ENCODE results near the gene PITPNM1.
A peak's percentile ranks its signal among the peaks of the same experiment; 100 is the strongest.
"Not testable (repeated sequence)": the region's sequence is repeated elsewhere in the genome, so short reads cannot be mapped to it uniquely, and the experiment has no call there.

Gene PITPNM1

DNA sequence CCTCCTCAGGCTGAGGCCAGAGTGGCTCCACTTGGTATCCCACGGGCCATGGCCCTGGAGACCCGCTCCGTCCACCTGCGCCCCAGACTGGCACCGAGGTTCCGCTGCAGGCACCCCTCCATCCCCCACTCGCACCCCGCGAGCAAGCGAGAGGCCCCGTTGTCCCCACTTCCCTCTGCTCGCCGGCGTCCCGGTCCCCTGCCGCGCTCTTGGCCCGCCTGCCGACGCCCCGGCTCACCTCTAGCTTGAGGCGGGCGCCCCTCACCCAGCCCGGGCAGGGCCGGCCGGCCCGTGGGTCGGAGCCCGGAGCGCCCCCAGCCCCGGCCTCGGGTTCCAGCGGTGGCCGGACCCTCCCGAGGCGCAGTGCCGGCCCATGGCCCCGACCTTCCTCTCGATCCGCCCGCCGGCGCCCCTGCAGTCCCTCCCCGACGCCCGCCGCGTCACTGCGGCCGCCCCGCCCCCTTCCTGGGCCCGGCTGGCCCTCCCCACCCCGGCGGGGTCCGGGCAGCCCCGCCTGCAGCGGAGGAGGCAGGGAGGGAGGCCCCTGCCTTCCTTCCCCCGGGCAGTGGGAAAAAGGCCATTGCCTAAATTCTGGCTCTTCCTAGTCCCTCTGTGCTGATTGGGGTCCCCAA is at the start of gene PITPNM1:
Gene PITPNM1 (minus strand): TSS at position 414 of the 632 bp plus-strand sequence. CDS start 1,183 bp downstream, outside the sequence.
- DNase-seq (ENCODE audit: low spot score), result no peak

DNA sequence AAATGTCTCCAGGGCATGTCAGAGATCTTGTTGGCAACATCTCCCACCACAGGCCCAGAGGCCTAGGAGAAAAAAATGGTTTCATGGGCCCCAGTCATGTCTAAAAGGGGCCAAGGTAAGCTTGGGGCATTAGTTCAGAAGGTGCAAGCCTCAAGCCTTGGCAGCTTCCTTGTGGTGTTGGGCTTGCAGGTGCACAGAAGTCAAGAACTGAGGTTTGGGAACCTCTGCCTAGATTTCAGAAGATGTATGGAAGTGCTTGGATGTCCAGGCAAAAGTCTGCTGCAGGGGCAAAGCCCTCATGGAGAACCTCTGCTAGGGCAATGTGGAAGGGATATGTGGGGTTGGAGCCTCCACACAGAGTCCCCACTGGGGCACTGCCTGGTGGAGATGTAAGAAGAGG is 46.5 kb upstream of the PITPNM1 start:
- not testable (repeated sequence) for DNase-seq (ENCODE audit: low spot score)

DNA sequence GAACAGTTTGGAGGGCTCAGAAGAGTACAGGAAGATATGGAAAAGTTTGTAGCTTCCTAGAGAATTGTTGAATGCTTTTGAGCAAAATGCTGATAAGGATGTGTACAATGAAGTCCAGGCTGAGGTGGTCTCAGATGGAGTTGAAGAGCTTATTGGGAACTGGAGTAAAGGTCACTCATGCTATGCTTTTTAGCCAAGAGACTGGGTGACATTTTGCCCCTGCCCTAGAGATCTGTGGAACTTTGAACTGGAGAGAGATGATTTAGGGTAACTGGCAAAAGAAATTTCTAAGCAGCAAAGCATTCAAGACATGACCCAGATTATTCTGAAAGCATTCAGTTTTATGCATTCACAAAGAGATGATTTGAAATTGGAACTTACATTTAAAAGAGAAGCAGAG is 46.0 kb upstream of the PITPNM1 start:
- DNase-seq (ENCODE audit: low spot score), result no peak

DNA sequence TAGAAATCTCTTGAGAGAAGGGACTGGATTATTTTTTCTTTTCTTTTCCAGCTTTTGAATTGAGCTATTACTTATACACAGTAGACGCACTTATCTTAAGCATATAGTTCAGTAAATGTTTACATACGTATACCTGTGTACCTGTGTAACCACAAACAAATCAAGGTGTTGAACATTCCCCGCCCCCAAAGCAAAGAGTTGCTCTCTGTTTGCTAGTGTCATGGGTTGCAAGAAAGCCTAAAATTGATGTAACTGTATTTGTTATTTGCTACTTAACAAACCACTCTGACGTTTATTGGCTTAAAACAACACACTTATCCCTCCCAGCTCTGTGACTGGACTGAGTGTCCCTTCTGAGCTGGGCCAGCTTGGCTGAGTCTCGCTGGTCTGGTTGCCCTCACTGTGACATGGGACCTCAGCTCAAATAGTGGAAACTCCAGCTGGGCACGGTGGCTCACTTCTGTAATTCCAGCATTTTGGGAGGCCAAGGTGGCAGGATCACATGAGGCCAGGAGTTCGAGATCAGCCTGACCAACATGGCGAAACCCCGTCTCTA is 43.5 kb upstream of the PITPNM1 start:
- DNase-seq (ENCODE audit: low spot score), result no peak

DNA sequence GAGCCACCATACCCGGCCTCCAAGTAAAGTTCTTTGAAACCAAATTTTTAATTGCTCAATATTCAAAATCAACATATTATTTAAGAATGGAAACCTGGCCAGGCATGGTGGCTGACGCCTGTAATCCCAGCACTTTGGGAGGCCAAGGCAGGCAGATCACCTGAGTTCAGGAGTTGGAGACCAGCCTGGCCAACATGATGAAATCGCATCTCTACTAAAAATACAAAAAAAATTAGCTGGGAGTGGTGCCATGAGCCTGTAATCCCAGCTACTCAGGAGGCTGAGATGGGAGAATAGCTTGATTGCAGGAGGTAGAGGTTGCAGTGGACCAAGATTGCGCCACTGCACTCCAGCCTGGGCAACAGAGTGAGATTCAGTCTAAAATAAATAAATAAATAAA is 42.9 kb upstream of the PITPNM1 start:
- DNase-seq (ENCODE audit: low spot score), result not testable (repeated sequence)

DNA sequence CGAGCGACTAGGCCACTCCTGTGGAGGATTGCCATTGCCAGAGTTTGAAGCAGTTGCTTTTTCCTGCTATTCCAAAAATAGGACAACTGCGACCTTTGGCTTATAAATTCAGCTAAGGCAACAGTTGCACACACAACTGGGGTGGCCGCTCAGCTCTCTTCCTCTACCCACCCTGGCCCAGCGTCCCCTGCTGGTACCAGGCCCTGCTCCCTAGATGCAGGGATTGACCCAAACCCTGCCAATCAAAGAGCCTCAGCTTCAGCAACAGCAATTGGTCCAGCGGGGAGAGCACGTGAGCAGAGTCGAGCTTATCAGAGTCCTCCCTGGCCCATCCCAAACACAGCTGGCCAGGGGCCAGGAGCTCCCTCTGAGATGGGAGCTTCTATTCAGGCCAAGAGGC is 40.1 kb upstream of the PITPNM1 start:
- DNase-seq (ENCODE audit: low spot score), result peak; percentile 57

DNA sequence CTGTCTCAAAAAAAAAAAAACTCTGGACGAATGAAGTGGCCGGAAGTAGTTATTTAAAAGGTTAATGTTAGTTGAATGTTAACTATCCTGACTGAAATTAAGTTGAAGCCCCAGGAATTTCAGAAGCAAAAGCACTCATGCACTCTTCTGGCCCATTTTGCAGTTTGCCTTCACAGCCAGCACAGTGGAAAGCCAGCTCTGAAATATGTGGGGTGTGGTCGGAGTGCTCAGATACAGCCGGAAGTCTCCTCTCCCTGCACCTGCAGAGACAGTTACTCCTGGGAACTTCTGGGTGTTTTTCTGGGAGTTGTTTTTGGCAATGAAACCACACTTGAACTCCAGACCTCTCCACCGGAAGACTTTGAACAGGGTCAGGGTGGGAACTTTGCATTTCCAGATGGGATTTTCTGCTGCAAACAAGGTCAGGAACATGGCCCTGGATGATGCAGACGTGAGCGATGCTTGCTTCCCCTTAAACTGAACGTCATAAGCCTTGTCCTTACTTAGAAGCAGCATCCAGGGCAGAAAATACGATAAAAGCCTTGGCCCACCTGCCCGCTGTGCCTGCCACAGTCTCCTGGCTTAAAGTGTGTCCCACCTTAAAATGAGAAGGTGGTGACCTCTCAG is 39.6 kb upstream of the PITPNM1 start:
- DNase-seq (ENCODE audit: low spot score), result no peak

DNA sequence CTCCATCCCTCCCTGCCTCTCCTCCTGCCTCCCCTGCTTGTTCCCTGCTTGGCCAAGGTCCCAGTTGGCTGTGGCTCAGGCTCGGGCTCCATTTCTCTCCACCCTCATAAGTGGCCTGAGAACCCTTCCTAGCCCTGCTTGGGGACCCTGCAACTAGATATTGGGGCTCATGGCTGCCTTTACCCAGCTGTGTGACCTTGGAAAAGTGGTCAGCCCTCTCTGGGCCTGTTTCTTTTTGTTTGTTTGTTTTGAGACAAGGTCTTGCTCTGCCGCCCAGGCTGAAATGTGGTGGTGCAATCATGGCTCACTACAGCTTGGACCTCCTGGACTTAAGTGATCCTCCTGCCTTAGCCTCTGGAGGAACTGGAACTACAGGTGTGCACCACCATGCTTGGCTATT is 38.4 kb upstream of the PITPNM1 start:
- DNase-seq (ENCODE audit: low spot score), result no peak

DNA sequence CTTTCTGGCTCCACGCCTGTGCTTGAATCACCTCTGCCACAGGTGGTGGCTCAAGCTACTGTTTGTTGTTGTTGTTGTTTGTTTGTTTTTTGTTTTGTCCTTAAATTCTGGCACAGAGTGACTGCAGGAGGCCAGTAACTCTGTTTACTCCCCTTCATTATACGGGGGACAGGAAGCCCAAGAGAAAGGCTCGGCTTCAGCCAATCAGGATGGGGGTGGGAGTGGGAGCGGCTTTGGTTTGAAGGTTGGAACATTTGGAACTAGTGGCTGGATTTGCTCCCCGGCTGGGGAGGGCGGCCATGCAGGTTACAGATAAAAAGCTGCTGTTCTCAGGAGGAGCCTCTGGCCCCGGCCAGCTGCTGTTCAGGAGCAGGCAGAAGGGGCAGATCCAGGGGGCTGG is 37.8 kb upstream of the PITPNM1 start:
- DNase-seq (ENCODE audit: low spot score), result no peak

DNA sequence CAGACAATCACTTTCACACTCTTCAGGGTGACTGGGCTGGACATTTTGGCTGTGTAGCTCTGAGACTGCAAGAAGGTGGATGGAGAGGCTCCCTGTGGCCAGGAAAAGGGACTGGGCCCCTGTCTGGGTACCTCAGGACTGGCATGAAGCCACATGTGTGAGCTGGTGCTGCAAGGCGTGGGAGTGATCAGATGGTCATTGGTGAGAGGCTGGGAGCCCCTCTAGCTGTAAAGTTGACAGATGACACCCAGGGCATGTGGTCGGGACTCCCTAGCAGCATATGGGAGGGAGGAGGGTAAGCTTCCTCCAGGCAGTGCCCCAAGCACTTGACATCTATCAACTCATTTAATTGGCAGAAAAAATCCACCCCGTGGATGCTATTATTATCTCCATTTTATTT is 37.0 kb upstream of the PITPNM1 start:
- DNase-seq (ENCODE audit: low spot score), result no peak

DNA sequence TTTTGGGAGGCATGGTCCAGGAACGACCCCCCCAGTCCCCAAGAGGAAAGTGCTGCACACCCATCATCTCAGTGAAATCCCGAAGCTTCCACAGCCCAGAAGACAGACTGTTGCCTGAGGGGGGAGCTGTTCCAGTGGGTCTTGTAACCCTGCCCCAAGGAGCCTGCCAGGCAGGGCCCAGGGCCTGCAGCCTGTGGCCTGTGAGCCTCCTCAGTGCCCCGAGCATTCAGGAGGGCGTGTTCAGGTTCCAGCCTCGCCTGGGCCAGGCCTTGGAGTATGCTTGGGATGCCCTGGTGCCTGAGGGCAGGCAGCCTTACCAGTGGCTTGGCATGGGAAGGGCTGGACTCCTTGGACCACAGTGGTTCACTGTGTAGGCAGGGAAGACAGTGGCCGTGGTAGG is 36.0 kb upstream of the PITPNM1 start:
- DNase-seq (ENCODE audit: low spot score), result no peak

DNA sequence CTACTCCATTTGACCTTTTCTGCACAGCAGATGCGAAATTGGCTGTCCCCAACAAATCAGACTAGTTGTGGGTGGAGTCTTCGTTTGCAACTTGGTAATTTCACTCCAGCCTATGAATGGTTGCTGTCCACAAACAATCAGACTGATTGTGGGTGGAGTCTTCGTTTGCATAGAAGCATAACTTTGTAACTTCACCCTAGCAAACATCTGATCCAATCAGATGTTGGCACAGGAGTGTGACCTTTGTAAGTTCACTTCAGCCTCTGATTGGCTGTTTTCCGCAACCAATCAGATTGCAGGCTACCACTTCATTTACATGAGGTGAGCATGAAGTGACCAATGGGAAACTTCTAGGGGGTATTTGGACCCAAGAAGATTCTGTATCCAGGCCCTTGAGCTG is 34.4 kb upstream of the PITPNM1 start:
- DNase-seq (ENCODE audit: low spot score), result no peak

DNA sequence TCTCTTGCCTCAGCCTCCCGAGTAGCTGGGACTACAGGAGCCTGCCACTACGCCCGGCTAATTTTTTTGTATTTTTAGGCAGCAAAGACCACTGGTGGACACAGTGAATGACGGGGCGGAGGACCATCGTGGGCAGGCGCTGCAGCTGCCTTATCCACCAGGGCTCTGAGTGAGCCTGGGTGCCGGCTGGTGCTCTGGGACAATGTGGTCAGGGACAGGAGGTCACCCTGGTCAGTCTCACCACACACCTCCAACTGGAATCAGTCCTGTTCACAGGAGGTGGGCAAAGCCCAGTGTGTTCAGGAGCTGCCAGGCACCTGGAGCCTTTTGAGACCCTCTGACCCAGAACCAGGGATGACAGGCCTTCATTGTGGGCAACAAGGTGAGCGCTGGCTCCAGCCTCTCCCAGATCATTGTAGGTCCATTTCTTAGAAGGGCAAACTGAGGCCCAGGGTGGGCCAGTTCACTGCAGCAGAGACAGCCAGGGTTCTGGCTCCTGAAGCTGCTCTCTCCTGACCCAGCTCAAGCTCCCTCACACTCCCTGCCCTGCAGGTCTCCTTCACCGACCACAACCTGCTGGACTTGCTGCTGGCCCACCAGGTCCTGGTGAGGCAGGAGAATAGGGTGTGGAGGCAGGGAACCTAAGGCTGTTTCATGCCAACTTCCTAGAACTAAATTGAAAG is 33.8 kb upstream of the PITPNM1 start:
- no peak for DNase-seq (ENCODE audit: low spot score)

DNA sequence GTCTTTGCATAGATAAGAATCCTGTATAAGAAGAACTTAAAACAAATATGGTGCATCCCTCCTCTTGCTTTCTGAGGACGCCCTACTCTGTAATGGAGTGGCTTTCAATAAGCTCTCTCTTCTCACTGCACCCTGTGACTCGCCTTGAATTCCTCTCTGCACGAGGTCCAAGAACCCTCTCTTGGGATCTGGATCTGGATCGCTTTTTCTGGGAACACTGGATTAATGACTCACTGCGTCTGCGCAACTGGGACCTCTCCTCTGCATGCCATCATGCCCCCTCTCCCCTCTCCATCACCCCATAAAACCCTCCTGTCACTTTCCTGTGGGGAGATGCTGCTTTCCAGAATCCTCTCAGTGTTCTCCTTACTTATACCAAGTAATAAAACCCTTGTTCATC is 33.1 kb upstream of the PITPNM1 start:
- no peak for DNase-seq (ENCODE audit: low spot score)

DNA sequence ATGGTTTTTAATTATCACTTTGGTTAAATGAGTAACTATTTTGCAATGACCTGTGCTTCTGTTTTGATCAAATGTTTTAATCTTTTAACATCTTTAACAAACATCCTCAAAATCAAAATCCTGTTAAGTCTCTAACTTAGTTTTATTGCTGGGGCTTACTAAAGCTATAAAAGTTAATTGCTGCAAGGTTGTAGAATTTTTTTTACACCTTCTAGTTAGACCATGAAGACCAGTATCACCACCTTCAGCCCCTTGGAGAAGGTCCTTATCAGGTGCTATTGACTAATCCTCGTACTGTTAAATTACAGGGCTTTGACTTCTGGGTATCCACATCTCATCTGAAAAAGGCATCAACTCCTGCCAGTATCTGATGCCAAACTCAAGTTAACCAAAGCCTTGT is 30.4 kb upstream of the PITPNM1 start:
- DNase-seq (ENCODE audit: low spot score), result no peak

DNA sequence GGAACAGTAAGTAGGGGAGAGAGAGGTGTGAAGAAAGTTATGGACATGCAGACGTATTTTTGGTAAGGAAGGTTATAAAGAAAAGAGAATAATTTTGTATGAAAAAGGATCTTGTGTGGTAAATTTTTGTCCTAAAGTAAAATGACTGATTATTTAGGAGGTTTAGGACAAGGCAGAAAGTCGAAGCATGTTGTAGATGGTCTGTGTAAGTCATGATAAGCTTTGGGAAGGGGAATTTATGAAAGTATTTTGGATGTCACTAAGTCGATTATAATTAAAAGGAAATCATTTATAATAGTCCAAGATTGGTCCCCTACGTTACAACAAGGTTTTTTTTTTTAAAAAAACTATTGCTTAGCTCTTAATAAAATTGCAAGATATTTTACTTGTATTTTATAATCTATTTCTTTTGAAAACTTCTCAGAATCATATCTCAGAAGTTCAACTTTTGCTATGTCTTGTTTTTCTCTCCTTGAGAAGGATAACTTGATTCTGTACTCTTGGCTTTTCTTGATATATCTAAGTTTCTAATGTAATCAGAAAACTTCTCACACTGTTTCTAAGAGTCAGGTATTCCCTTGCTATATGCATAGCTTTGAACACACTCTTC is 29.0 kb upstream of the PITPNM1 start:
- no peak for DNase-seq (ENCODE audit: low spot score)

DNA sequence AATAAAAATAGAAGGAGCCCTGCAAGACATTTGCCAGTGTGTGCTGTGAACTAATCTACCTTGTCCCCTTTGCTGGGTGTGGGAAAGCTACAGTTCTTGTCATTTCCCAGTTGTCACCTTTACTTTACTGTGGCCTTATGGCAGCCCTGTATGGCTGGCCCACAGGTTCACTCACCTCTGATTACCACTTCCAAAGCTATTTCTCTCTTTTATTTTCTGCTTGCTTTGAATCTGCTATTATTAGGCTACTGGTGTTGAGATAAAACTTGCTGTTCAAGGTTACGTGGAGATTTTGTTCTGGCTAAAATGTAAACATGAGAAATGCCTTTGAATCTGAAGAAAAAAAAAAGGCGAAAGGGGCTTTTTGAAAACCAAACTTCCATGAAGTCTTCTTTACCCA is 27.7 kb upstream of the PITPNM1 start:
- DNase-seq (ENCODE audit: low spot score), result no peak

DNA sequence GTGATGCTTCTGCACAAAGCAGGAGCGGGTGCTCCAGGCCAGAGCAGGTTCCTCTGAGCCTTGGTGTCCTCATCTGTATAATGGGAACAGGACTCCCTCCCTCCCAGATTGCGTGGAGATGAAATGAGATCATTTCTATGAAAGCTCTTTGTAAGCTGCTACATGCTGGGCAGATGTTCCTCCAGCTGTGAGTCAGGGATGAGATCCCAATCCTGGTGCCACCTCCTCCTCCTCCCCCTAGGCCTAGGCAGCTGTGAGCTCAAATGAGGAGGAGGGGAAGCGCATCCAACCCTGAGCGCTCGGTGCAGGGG is 25.1 kb upstream of the PITPNM1 start:
- no peak for DNase-seq (ENCODE audit: low spot score)

DNA sequence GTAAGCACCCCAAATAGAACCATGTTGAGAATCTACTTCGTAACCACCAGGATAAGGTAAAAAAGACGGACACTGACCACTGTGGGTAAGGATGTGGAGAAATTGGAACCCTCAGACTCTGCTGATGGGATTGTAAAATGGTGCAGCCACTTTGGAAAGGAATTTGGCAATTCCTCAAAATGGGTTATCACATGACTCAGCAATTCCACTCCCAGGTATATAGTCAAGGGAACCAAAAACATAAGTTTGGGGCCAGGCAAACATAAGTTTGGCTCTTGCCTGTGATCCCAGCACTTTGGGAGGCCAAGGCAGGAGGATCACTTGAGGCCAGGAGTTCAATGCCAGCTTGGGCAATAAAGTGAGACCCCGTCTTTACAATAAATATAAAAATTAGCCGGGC is 23.2 kb upstream of the PITPNM1 start:
- DNase-seq (ENCODE audit: low spot score), result no peak

DNA sequence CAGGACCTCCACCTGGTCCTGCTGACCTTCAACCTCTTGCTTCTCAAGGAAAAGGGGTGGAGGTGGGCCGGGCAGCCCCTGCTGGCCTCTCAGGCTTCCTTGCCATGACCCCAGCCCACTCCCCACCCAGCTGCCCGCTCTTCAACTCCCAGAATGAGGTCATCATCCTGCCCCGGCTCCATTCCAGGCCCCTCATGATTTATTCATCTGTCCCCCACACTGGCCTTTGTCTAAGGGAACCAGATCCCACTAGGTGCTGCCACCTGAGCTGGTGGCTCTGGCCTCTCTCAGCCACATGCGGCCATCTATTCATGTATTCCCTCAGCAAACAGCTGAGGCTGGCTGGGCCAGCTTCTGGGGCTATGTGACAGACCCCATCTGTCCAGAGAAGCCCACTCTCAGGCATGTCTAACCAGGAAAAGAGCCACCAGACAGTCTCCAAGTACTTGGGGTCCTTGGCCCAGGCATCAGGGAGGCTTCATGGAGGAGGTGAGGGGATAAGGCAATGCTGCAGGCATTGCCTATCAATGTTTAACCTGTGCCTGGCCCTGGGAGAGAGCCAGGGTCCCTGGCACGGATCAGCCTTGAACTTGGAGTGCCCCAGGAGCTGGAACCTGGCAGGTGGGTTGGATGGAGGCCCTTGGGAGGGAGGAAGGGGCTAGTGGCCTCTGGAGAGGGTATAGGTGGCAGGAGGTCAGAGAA is 20.3 kb upstream of the PITPNM1 start:
- no peak for DNase-seq (ENCODE audit: low spot score)

DNA sequence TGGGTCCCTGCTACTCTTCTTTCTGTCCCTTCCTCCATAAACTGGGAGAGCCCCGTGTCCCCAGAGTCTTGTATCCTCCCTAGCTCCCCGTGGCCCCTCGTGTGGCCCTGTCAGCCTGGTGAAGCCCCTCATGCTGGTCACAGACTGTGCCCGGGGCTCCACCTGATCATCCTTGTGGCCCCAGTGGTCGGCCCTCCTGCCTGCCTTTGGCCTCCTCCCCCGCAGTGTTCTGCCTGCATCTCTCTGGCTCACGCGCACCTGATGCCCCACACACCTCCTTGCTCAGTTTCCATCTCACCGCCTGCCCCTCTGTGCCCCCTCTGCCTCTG is 19.3 kb upstream of the PITPNM1 start:
- no peak for DNase-seq (ENCODE audit: low spot score)

Measured in hematopoietic multipotent progenitor cell treated with erythropoietin and hydrocortisone succinate and interleukin-3 and kit ligand, for 15 days (in vitro differentiated cells).